SKM-1 (cell line): ENCODE measurements around the gene TAMM41.
"Not testable (repeated sequence)": the region's sequence is repeated elsewhere in the genome, so short reads cannot be mapped to it uniquely, and the experiment has no call there.

Source experiments
- DNase-seq: peaks from one replicate; lab custom pipeline; 2025; ENCODE audit not compliant: unreplicated experiment; lab: John Stamatoyannopoulos, UW

TAMM41 gene

DNA sequence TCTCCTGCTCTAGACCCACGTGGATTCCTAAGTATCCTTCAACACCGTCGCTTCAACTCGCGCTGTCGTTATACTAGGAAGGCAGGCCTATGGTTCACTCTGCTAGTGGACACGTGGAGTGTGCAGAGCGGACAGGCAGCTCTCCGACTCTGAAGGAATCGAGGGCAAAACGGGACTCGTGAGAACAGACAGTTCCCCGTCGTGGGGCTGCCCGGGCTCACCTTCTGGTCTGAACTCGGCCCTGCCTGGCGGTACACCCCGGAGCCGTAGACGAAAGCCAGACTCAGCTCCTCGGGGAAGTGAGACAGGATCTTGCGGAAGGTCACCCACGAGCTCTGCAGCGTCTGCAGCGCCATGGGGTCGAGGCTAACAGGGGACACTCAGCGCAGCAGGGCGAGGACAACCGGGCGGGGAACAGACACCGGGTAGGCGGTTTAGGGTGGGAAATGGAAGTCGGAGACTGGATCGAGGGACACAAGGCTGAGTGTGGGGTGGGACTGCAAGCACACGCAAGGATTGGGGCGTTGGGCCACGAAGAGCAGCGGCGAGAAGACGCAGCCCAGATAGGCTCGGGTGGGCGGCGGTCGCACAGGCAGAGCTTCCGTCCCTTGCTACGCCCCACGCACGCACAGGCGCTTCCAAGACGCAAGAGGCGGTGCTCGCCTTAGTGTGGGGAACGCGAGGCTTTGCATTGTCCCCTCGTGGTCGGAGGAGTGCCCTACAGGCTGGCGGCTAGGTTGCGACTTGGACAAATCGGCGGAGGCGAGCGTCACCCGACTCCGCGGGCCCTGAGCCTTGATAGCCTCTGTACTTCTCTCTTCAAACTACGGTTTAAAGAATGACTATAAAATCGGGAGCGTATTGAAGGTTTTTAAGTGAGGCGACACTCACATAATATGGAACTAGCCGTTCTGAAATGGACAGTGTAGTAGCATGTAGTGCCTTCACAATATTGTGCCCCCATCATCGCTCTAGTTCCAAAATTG is at the start of gene TAMM41:
TAMM41 (minus strand) TSS at position 605 of the 986 bp plus-strand sequence; CDS start at position 356, 249 bp downstream.
- DNase-seq: peak; percentile 90

DNA sequence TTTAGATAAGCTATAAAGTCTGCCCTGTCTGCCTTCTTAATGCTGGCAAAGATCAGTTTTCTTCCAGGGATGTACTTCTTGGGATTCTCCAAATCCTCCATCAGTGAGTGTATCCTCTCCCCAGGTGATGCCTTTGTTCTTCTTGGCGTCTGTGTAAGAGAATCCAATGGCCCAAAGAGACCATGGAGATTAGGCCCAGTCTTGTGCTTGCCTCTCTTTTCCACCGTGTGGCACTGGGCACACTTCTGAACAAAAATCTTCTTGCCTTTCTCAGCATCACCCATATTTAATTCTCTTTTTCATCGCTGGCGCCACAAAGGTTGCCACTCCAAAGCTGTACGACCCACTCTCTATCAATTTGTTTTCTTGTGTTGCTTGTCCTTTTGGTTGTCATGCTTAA is 32.2 kb upstream of the TAMM41 start:
- no peak for DNase-seq

GRCh38 chr3:11874707-11875106 is 28.0 kb upstream of the TAMM41 start:
- not testable (repeated sequence) for DNase-seq

DNA sequence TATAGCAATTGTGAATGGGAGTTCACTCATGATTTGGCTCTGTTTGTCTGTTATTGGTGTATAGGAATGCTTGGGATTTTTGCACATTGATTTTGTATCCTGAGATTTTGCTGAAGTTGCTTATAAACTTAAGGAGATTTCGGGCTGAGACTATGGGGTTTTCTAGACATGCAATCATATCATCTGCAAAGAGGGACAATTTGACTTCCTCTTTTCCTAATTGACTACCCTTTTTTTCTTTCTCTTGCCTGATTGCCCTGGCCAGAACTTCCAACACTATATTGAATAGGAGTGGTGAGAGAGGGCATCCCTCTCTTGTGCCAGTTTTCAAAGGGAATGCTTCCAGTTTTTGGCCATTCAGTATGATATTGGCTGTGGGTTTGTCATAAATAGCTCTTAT is 17.1 kb upstream of the TAMM41 start:
- DNase-seq: not testable (repeated sequence)

GRCh38 chr3:11862584-11862983 is 15.9 kb upstream of the TAMM41 start:
- DNase-seq: not testable (repeated sequence)

DNA sequence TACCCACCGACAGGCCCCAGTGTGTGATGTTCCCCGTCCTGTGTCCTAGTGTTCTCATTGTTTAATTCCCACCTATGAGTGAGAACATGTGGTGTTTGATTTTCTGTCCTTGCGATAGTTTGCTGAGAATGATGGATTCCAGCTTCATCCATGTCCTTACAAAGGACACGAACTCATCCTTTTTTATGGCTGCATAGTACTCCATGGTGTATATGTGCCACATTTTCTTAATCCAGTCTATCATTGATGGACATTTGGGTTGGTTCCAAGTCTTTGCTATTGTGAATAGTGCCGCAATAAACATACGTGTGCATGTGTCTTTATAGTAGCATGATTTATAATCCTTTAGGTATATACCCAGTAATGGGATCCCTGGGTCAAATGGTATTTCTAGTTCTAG is 15.5 kb upstream of the TAMM41 start:
- DNase-seq: not testable (repeated sequence)

GRCh38 chr3:11860213-11860612 is 13.5 kb upstream of the TAMM41 start:
- not testable (repeated sequence) for DNase-seq

DNA sequence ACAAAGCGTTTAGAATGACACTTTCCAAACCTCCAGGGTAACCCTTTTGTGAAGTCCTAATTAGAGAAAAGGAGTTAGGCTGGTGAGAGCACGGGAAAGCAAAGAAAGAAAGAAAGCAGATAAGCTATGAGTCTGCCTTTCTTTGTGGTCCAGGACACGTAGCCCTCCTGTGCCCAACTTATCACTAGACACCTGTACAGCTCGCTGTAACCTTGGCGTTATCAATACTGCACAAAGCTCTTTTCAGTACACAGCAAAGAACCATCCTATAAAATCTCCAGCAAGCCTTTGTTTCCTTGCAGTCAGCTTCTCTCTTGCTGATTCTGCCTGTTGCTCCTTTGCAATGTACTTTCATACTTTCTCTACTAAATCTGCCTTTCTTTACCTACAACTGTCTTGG is 6.8 kb upstream of the TAMM41 start:
- DNase-seq: no peak

GRCh38 chr3:11850003-11850402 is 3.3 kb upstream of the TAMM41 start:
- no peak for DNase-seq

- DNase-seq: no peak
These were observed 922 bp upstream of the TAMM41 start for GRCh38 chr3:11847607-11848006.

DNA sequence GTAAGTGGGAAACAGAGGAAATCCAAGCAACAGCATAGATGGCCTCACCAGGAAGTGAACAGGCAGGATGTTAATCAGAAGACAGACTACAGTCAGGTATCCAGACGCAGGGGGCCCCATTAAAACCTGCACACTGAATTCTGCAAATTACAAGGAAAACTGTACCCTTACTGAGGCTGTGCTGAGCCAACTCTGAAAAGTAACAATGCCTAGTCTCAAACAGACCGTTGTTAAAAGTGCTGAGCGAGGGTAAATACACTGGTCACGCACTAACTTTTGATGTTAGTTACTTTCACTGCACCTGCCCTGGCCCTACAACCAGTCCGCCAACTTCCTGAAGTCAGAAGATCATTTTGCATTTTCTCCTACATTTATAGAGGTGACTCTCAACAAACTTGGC is 1.0 kb downstream of the TAMM41 start:
- no peak for DNase-seq

GRCh38 chr3:11844891-11845290 is 1.8 kb downstream of the TAMM41 start:
- DNase-seq: no peak

- DNase-seq: no peak
These were observed 11.6 kb downstream of the TAMM41 start for GRCh38 chr3:11835028-11835639.

DNA sequence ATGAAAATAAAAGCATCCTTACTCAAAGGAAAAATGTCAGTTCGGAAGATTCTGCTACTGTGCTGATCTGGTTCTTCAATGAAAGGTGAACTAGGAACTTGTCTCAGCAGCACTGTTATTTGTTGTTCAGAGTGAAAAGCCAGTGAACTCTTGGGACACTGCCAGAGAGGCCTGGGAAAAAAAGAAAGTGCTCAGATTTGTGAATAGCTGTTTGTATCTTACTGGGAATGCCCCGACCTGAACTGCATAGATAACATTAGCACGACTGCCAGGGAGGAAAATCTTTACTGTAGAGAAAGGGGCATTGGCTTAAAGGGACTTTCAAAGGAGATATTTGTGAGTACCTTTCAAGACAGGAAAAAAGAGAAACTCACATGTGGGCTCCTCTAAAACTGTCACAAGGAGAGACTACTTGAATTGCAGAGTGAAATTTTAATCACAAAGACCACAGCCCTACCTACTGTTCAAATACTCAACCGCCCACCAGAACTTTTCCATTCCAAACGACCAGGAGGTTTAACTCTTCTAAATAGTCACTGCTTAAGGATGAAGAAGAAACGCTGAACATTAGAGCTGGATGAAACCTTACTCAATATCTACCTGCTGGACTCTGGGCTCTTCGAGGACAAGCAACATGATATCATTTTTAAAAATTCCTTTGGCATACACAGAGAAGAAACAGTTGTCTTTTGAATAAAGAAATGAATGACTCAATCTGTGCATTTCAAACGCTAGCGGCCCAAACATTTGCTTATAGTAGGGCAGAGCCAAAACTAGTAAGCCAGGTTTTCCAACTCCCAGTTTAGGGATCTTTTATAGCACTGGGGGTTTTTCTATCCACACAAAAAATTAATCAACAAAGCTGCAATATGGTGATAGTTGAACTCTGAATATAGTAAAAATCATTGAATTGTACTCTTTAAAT is 13.4 kb downstream of the TAMM41 start:
- no peak for DNase-seq

GRCh38 chr3:11829416-11829815 is 17.3 kb downstream of the TAMM41 start:
- no peak for DNase-seq

- no peak for DNase-seq
These were observed 19.9 kb downstream of the TAMM41 start for GRCh38 chr3:11826628-11827265.

GRCh38 chr3:11825301-11825700 is 21.4 kb downstream of the TAMM41 start:
- DNase-seq: no peak

DNA sequence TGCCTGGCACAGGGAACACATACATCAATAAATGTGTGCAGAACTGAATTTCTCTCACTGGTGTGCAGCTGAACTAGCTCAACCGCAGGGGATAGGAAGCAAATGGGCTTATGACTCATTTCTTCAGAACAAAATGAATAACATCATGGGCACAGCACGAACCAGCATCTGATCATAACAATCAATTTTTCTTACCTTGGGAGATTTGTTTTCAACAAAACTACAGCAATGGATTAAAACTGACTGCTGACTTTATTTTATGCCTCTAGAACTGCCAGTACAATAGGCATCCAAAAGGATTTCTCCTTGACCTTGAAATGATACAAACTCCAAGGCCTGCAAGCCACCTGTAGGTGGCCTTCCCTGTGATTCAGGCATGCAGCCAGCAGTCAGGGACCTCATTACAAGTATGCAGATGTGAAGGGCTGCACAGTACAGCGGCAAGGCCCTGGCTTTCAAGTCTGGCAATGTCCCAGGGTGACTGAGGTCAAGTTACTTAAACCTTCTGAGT is 26.1 kb downstream of the TAMM41 start:
- DNase-seq: no peak

DNA sequence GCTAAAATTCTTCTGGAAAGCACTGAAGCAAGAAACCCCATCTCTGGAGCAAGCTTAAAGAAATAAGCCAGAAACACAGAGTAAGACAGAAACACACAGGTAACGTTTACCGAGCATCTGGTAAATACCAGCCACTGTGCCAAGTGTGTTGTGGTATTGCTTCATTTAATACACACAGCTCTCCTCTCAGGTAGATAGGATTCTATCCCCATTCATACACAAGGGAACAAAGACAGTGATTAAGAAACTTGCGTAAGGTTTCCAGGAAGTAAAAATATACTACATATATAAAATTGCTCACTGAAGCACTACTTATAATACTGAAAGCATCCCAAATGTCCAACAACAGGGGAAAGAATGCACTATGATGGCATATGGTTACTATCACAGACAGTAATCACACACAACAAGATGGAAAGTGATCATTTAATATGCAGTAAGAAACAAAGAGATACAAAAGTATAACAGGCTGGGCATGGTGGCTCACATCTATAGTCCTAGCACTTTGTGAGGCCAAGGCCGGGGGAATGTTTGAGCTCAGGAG is 27.5 kb downstream of the TAMM41 start:
- DNase-seq: no peak

DNA sequence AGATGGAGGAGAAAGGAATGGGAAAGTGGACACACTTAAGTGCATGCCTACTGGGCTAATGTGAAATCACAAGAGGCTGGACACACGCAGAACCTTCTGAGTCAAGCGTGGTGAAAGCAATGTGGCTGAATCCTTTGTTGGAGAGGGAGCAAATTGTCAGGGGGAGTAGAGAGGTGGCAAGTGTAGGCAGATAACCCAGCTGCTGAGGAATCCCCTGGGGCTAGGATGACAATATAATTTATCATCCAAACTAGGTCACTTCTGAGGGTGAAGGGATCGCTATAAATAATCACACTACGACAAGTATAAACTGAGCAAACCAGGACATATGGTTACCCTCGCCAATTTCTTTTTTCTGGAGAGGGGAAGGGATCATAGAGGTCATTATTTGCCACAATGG is 28.7 kb downstream of the TAMM41 start:
- DNase-seq: no peak
